Loucy (cell line): Measurements from ENCODE around the gene ATP10A.

ENCODE experiments used
- H2AFZ ChIP-seq: fragments of 200-600 bp; sonication (generic); 2 replicates; pipeline ENCODE4 v1.6.0; 2016; ENCODE audit warnings: antibody characterized with exemption, mild to moderate bottlenecking, low read length, moderate library complexity
- H3F3A ChIP-seq: fragments of 200-600 bp; 2 replicates; pipeline ENCODE4 v1.6.0; 2016; ENCODE audit warnings: antibody characterized with exemption, low read depth, mild to moderate bottlenecking
- H3K27me3 ChIP-seq: fragments of 200-600 bp; sonication (generic); 2 replicates; pipeline ENCODE4 v1.6.1; 2014; ENCODE audit warnings: low read length, mild to moderate bottlenecking; ENCODE audit not compliant: insufficient read depth, poor library complexity, severe bottlenecking
- H3K36me3 ChIP-seq: fragments of 200-600 bp; sonication (generic); 2 replicates; pipeline ENCODE4 v1.6.1; 2016; ENCODE audit warnings: low read length; ENCODE audit not compliant: insufficient read depth
- H3K4me1 ChIP-seq: fragments of 200-600 bp; sonication (generic); 2 replicates; pipeline ENCODE4 v1.5.1; 2014; ENCODE audit warnings: low read length, mild to moderate bottlenecking; ENCODE audit not compliant: insufficient read depth, poor library complexity, severe bottlenecking
- H3K4me2 ChIP-seq: fragments of 200-600 bp; sonication (generic); 2 replicates; pipeline ENCODE4 v1.6.0; 2014; ENCODE audit warnings: antibody characterized with exemption, low read length, low read depth, mild to moderate bottlenecking; ENCODE audit not compliant: poor library complexity, severe bottlenecking
- H3K4me3 ChIP-seq: fragments of 200-600 bp; sonication (generic); 2 replicates; pipeline ENCODE4 v1.5.1; 2014; ENCODE audit warnings: low read length, mild to moderate bottlenecking, mixed read lengths; ENCODE audit not compliant: poor library complexity, severe bottlenecking
- H3K79me2 ChIP-seq: fragments of 200-600 bp; sonication (generic); 2 replicates; pipeline ENCODE4 v1.6.1; 2014; ENCODE audit warnings: low read length; ENCODE audit not compliant: insufficient read depth
- H3K9ac ChIP-seq: fragments of 200-600 bp; sonication (generic); 2 replicates; pipeline ENCODE4 v1.6.0; 2014; ENCODE audit warnings: mild to moderate bottlenecking, low read depth, low read length, moderate library complexity; ENCODE audit not compliant: poor library complexity, severe bottlenecking
- H3K9me2 ChIP-seq: fragments of 200-600 bp; sonication (generic); replicated peaks from 2 replicates; pipeline ENCODE4 v1.6.1; 2016; ENCODE audit warnings: low read depth, low read length, mixed read lengths
- H3K9me3 ChIP-seq: fragments of 200-600 bp; sonication (generic); 2 replicates; pipeline ENCODE4 v1.6.1; 2014; ENCODE audit warnings: mild to moderate bottlenecking, antibody characterized with exemption, low read length, low read depth; ENCODE audit not compliant: insufficient read depth
- H4K20me1 ChIP-seq: fragments of 200-600 bp; sonication (generic); 2 replicates; pipeline ENCODE4 v1.6.0; 2014; ENCODE audit warnings: antibody characterized with exemption, low read length, mild to moderate bottlenecking; ENCODE audit not compliant: insufficient read depth, poor library complexity, severe bottlenecking
- EZH2phosphoT487 ChIP-seq: fragments of 200-600 bp; IDR thresholded peaks from 2 replicates; pipeline ENCODE4 v1.6.1; 2018; ENCODE audit warnings: antibody characterized with exemption, mild to moderate bottlenecking, moderate library complexity, borderline replicate concordance
- TF ChIP-seq, protein P1 (sequence below): fragments of 200-600 bp; sonication (generic); conservative IDR thresholded peaks from 2 replicates; pipeline ENCODE4 v1.5.1; 2014; ENCODE audit warnings: mild to moderate bottlenecking, antibody characterized with exemption, low read length

The ATP10A gene

DNA sequence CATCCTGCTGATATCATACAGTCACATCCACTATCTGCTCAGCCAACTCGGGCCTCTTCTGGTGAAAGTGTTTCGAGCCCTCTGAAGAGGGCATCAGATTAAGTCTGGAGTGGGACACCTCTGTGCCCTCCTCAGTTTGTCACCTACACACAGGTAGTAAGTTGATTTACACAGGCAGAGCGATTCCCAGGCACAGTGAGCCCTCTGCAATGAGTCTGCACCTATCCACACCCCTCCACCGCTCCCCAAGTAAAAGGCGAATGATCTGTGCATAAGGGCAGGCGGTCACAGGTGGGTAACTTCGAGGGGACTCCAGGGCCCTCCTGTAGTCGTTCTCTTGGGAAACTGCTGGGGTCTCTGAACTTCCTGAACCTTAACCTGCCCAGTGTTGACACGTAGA, 152.0 kb downstream of the ATP10A start:
- no peaks in the 10 kb centered on the region for H3F3A ChIP-seq
- TF ChIP-seq, protein P1, sequence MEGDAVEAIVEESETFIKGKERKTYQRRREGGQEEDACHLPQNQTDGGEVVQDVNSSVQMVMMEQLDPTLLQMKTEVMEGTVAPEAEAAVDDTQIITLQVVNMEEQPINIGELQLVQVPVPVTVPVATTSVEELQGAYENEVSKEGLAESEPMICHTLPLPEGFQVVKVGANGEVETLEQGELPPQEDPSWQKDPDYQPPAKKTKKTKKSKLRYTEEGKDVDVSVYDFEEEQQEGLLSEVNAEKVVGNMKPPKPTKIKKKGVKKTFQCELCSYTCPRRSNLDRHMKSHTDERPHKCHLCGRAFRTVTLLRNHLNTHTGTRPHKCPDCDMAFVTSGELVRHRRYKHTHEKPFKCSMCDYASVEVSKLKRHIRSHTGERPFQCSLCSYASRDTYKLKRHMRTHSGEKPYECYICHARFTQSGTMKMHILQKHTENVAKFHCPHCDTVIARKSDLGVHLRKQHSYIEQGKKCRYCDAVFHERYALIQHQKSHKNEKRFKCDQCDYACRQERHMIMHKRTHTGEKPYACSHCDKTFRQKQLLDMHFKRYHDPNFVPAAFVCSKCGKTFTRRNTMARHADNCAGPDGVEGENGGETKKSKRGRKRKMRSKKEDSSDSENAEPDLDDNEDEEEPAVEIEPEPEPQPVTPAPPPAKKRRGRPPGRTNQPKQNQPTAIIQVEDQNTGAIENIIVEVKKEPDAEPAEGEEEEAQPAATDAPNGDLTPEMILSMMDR: no peak
- no peak for TF ChIP-seq EZH2phosphoT487

DNA sequence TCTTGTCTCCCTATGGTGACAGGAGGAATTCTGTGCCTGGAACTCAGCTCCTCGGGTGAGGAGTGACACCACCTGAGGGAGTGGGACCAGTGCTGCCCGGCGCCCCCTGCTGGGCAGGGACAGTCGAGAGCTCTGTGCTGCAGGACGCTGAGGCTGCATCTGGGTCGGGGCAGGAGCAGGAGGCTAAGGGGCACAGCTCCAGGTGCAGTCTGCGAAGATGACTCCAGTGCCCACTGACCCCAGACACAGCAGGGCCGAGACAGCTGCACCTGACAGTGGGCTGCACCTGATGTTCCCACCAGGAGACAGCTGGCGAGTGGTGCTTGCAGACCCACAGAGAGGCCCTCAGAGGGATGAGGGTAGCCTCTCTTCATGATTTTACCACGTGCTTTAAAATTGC, 152.9 kb downstream of the ATP10A start:
- Histone ChIP-seq H3K36me3 (no peaks in the 10 kb centered on the region), H3K9me3 (peaks cover 14% of the 10 kb centered on the region; the same call in 1 of the 2 replicates), H3K27me3 (no peaks in the 10 kb centered on the region), H3K79me2 (no peaks in the 10 kb centered on the region), H4K20me1 (no peaks in the 10 kb centered on the region), H3K9ac (no peak overlapping the region), H2AFZ (no peak overlapping the region), H3K4me2 (no peak overlapping the region), H3K4me1 (no peaks in the 10 kb centered on the region), H3K4me3 (no peak overlapping the region), H3K9me2 (no peaks in the 10 kb centered on the region), H3F3A (no peaks in the 10 kb centered on the region)
- TF ChIP-seq, protein P1: no peak; the same call in 1 of the 2 replicates
- no peak for TF ChIP-seq EZH2phosphoT487

More for the DNA sequence above, 152.0 kb downstream of the ATP10A start:
- Histone ChIP-seq H4K20me1 (no peaks in the 10 kb centered on the region), H3K27me3 (no peaks in the 10 kb centered on the region), H3K4me3 (no peak overlapping the region), H3K36me3 (no peaks in the 10 kb centered on the region), H3K4me1 (no peaks in the 10 kb centered on the region), H3K9me2 (no peaks in the 10 kb centered on the region), H3K4me2 (no peak overlapping the region), H3K9me3 (peaks cover 14% of the 10 kb centered on the region; the same call in 1 of the 2 replicates), H2AFZ (no peak overlapping the region), H3K79me2 (no peaks in the 10 kb centered on the region), H3K9ac (no peak overlapping the region)

DNA sequence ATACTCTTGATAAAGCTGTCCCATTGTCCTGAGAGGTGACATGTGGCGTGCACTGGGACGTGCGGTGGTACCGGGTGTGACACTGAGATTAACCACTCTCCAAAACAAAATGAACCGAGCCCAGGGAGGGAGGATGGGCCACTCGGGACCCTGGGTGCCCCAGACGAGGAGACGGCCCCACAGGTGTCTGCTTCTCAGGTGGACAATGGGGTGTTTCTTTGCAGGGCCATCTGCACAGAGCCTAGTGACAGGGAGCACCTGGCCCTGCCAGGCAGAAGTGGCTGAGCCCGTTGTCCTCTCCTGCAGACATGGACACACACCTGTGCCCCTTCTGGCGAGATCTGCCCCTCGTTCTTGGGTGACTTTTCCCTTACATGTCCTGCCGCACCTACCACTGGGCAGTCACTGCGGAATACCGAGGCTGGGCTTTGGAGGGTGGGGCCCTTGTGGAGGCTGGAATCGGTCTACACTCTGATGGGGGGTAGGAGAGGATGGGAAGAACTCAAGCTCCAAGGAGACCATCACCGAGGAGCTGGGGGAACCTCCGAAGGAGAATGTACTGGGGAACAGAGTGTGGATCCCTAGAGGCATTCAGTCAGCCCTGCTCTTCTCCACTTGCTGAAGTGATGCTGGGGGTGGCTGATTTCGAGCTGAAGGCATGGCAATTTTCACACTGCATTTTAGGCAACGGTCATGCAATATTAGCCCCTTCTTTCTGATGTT, 153.5 kb downstream of the ATP10A start:
- TF ChIP-seq, protein P1: no peak
- TF ChIP-seq EZH2phosphoT487: no peak
- Histone ChIP-seq H3K9me3 (peaks cover 14% of the 10 kb centered on the region; the same call in 1 of the 2 replicates), H4K20me1 (no peaks in the 10 kb centered on the region), H3K36me3 (no peaks in the 10 kb centered on the region), H3F3A (no peaks in the 10 kb centered on the region), H3K79me2 (no peaks in the 10 kb centered on the region), H3K4me3 (no peak overlapping the region), H2AFZ (no peak overlapping the region), H3K9ac (no peak overlapping the region), H3K27me3 (no peaks in the 10 kb centered on the region), H3K4me1 (no peaks in the 10 kb centered on the region), H3K9me2 (no peaks in the 10 kb centered on the region), H3K4me2 (no peak overlapping the region)
